ENCODE measurements around the gene SLC27A4. TPM values are rescaled to one million over a fixed set of nuclear protein-coding genes. Genes with fewer than 3 reads are reported as not detected.

SLC27A4 gene
- total and polyA plus RNA-seq, 11 donors: 10.7 to 48.8 (median 23.2) TPM

- TF ChIP-seq POLR2A (IDR thresholded peaks at IDR 0.05) (no peak), CTCF (IDR thresholded peaks at IDR 0.05) (no peak)
- DNase-seq: no peak
- Histone ChIP-seq H3K27ac (peak overlapping the region in 10 of 12 donors; percentile 47 to 82 (median 68)), H3K9me3 (no peaks in the 10 kb centered on the region), H3K36me3 (peaks cover 0 to under 1% (median 0%) of the 10 kb centered on the region in 9 donors), H3K4me3 (peak overlapping the region in 6 of 12 donors; percentile 43 to 56 (median 48)), H3K27me3 (no peaks in the 10 kb centered on the region), H3K4me1 (peaks cover 0 to 37% (median 27%) of the 10 kb centered on the region in 12 donors)
- intact Hi-C loops (cut with DNase I): loop anchor here in 3 of 10 donors (2.0 to 10.0 kb wide), 3 partner anchors 49 to 259 kb away; partner anchors contain the start of gene GLE1 (in 1 of the 3)
- ATAC-seq: no peak
- WGBS, 4 donors: 85 to 90% (median 87%) methylated on average over 4 of the region's 4 CpGs
Observed at GRCh38 chr9:128365525-128365924, 25.2 kb downstream of the SLC27A4 start.

- H3K4me3 ChIP-seq: no peak overlapping the region
- intact Hi-C loops (cut with DNase I): loop anchor here in 2 of 10 donors (10.0 kb wide), 2 partner anchors 136 to 256 kb away; partner anchors contain the start of gene GLE1 (in 1 of the 2)
- no peak for ATAC-seq
- H3K36me3 ChIP-seq: peaks cover 0 to 13% (median 5%) of the 10 kb centered on the region in 9 donors
- no peak for TF ChIP-seq CTCF (IDR thresholded peaks at IDR 0.05)
- no peak for TF ChIP-seq POLR2A (IDR thresholded peaks at IDR 0.05)
- H3K9me3 ChIP-seq: no peaks in the 10 kb centered on the region
- H3K4me1 ChIP-seq: peaks cover 0 to 41% (median 29%) of the 10 kb centered on the region in 12 donors
- WGBS, 4 donors: 90 to 95% (median 92%) methylated on average over 8 to 9 of the region's 9 CpGs
- no peaks in the 10 kb centered on the region for H3K27me3 ChIP-seq
- H3K27ac ChIP-seq: no peak overlapping the region
- DNase-seq: no peak
Observed at GRCh38 chr9:128369024-128369706, 28.8 kb downstream of the SLC27A4 start.

DNA sequence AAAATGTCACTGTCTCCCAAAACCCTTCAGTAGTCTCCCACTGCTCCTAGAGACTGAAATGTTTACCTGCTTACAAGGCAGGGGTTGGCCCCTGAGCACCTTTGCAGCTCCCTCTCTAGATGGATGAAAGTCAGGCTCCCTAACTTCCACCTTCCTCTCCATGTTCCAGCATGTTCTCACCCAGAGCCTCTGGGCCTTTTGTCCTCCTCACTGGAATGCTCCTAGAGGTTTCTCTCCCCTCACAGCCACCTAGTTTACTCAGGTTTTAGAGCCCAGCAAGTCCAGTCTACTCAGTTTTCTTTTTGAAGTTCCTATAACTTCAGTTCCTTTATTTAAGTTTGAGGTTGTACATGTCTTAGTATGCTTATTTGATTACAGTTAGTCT is 30.0 kb downstream of the SLC27A4 start:
- intact Hi-C loops (cut with DNase I): loop anchor here in 1 of 10 donors (5.0 kb wide), 1 partner anchor 42 kb away; no protein-coding TSS in a partner anchor
- no peak for ATAC-seq
- TF ChIP-seq CTCF (IDR thresholded peaks at IDR 0.05) (no peak), POLR2A (IDR thresholded peaks at IDR 0.05) (no peak)

More for the DNA sequence above, 30.0 kb downstream of the SLC27A4 start:
- peak overlapping the region; percentile 60 to 99 (median 89) for H3K4me3 ChIP-seq
- peaks cover 0 to 22% (median 10%) of the 10 kb centered on the region in 9 donors for H3K36me3 ChIP-seq
- H3K27me3 ChIP-seq: no peaks in the 10 kb centered on the region
- DNase-seq: no peak
- H3K4me1 ChIP-seq: peaks cover 0 to 30% (median 20%) of the 10 kb centered on the region in 12 donors
- peak overlapping the region; percentile 89 to 98 (median 94) for H3K27ac ChIP-seq
- no peaks in the 10 kb centered on the region for H3K9me3 ChIP-seq

Data from heart left ventricle (tissue), 16 donors.